Stimulated activated naive CD8-positive, alpha-beta T cell treated with anti-CD3 and anti-CD28 coated beads, Interleukin-15, Interleukin-2, amounts not matched to agents 100 ng/mL and 50 ng/mL, for 24 hours (primary cell): ENCODE data around the gene TMEM182.

ENCODE experiments used
- H3K27ac Mint-ChIP-seq: one replicate; pipeline ENCODE4 v1.8.0; 2021; ENCODE audit warnings: mild to moderate bottlenecking, mixed read lengths
- H3K27me3 Mint-ChIP-seq: one replicate; pipeline ENCODE4 v1.8.0; 2021; ENCODE audit warnings: mixed read lengths
- H3K36me3 Mint-ChIP-seq: one replicate; pipeline ENCODE4 v1.8.0; 2021; ENCODE audit warnings: low read depth, mixed read lengths
- H3K4me1 Mint-ChIP-seq: one replicate; pipeline ENCODE4 v1.8.0; 2021; ENCODE audit warnings: low read depth, mixed read lengths
- H3K4me3 Mint-ChIP-seq: one replicate; pipeline ENCODE4 v1.8.0; 2021; ENCODE audit warnings: mild to moderate bottlenecking, mixed read lengths
- H3K9me3 Mint-ChIP-seq: one replicate; pipeline ENCODE4 v1.8.0; 2021; ENCODE audit warnings: mixed read lengths

TMEM182 gene

DNA sequence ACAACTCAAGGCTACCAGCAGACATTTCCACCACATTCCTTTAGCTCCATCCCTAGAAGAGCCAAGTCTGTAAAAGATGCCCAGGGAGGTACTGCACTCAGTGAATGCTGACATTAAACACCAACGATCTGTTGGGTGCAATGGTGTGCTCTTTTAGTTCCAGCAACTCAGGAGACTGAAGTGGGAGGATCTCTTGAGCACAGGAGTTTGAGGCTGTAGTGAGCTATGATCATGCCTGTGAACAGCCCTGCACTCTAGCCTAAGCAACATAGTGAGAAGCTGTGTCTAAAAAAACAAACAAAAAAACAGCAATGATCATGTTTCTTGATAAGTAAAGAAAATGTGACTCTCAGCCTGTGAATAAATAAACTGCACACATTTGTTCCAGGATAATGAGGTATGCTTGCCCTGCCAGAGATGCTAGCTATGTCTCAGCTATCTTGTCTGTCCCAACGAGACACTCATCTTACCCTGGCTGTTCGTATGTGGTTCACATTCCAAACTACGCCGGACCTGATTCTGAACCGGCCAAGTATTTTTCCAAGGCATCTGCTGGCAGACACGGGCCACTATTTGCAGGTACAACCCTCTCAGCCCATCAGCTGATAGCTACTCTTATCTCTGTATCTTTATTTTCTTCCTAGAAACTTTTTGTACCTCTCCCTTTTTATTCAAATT is 21.8 kb downstream of the TMEM182 start:
- Mint-ChIP-seq H3K4me3 (no peak overlapping the region), H3K9me3 (no peaks in the 10 kb centered on the region), H3K4me1 (peaks cover 8% of the 10 kb centered on the region), H3K27ac (no peak overlapping the region), H3K27me3 (no peaks in the 10 kb centered on the region), H3K36me3 (peaks cover 33% of the 10 kb centered on the region)

DNA sequence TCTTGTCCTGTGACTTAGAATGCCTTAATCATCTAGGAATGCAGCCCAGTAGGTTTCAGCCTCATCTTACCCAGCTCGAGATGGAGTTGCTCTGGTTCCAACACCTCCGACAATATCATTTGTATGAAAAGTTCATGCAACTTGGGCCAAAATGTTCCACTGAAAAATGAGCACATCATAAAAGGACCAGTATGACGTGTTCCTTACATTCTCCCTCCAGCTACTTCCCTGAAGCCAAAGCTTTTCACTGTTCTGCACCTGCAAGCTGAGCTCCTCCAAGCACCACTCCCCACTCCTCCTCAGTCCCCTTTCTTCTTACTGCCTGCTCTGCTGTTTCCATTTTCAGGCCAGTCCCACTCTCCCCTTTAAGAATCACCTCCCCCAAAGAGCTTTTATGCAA is 23.1 kb downstream of the TMEM182 start:
- Mint-ChIP-seq H3K27ac (no peak overlapping the region), H3K27me3 (no peaks in the 10 kb centered on the region), H3K4me1 (peaks cover 8% of the 10 kb centered on the region), H3K4me3 (no peak overlapping the region), H3K36me3 (peaks cover 33% of the 10 kb centered on the region), H3K9me3 (no peaks in the 10 kb centered on the region)

DNA sequence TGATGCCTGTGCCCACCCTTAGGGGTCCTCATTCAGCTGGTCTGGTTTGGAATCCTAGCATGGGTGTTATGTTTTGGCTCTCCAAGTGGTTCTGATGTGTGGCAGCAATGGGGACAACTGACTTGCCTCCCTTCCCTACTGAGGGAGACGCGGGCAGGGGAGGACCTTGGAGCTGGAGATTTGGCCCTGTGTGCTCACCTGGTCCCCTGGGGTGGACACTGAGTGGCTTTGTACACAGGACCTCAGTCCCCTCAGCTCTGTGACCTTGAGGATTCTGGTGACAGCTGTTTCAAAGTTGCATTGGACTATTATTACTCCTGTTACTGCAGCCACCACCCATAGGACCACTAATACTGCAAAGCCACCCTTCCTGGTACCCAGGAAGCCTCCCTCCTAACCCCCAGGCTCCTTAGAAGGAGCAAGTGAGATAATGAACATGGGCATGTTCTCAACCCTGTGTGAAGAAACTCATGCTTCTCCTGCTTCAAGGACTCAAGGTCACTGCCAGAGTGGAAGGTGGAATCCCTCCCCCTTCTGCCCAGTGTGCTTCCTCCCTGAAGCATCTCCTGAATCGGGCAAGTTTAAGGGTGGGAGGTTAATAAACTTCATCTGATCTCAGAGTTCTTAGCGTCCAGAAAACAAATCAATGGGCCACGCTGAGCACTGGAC is 26.5 kb downstream of the TMEM182 start:
- no peak overlapping the region for H3K4me3 Mint-ChIP-seq
- no peak overlapping the region for H3K27ac Mint-ChIP-seq
- no peaks in the 10 kb centered on the region for H3K27me3 Mint-ChIP-seq
- peaks cover 29% of the 10 kb centered on the region for H3K36me3 Mint-ChIP-seq
- no peaks in the 10 kb centered on the region for H3K9me3 Mint-ChIP-seq
- no peaks in the 10 kb centered on the region for H3K4me1 Mint-ChIP-seq

DNA sequence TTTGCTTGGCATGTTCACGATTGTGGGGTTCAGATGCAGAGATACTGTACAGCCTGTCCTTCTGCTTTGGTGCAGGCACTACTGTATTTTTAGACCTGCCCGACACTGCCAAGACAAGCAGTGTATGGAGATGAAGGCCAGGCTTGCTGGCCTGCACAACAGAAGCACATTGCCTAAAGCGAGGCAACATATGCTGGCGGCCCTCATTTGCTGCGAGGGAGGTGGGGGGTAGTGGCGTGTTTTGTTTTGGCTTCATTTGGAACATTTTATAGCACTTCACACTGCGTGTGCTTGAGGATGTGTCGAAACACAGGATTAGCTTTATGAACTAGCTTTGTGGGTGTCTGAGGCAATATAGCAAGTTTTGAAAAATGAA is 27.0 kb downstream of the TMEM182 start:
- no peaks in the 10 kb centered on the region for H3K27me3 Mint-ChIP-seq
- H3K4me3 Mint-ChIP-seq: no peak overlapping the region
- no peaks in the 10 kb centered on the region for H3K9me3 Mint-ChIP-seq
- no peak overlapping the region for H3K27ac Mint-ChIP-seq
- H3K36me3 Mint-ChIP-seq: peaks cover 29% of the 10 kb centered on the region
- no peaks in the 10 kb centered on the region for H3K4me1 Mint-ChIP-seq

- Mint-ChIP-seq H3K4me3 (no peak overlapping the region), H3K27ac (no peak overlapping the region), H3K36me3 (peaks cover 28% of the 10 kb centered on the region), H3K27me3 (no peaks in the 10 kb centered on the region), H3K9me3 (no peaks in the 10 kb centered on the region), H3K4me1 (no peaks in the 10 kb centered on the region)
These were observed 27.7 kb downstream of the TMEM182 start for GRCh38 chr2:102789349-102790090.

DNA sequence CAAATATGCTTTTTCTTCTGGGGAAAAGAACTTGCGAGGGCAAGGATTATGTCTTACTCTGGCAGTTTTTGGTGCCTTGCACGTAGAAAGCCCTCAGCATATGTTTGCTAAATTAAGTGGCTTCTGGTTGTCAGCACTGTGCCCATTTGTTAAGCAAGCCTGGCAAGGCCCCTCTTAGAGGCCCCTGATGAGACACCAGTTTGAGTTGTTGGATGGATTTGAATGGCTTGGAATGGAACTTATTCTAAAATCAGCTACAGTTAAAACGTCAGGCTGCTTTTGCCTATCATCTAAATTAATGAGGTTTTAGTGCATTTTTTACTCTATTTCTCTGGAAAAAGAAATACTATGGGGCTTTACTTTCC is 28.2 kb downstream of the TMEM182 start:
- Mint-ChIP-seq H3K4me1 (no peaks in the 10 kb centered on the region), H3K36me3 (peaks cover 25% of the 10 kb centered on the region), H3K27me3 (no peaks in the 10 kb centered on the region), H3K27ac (no peak overlapping the region), H3K4me3 (no peak overlapping the region), H3K9me3 (no peaks in the 10 kb centered on the region)

DNA sequence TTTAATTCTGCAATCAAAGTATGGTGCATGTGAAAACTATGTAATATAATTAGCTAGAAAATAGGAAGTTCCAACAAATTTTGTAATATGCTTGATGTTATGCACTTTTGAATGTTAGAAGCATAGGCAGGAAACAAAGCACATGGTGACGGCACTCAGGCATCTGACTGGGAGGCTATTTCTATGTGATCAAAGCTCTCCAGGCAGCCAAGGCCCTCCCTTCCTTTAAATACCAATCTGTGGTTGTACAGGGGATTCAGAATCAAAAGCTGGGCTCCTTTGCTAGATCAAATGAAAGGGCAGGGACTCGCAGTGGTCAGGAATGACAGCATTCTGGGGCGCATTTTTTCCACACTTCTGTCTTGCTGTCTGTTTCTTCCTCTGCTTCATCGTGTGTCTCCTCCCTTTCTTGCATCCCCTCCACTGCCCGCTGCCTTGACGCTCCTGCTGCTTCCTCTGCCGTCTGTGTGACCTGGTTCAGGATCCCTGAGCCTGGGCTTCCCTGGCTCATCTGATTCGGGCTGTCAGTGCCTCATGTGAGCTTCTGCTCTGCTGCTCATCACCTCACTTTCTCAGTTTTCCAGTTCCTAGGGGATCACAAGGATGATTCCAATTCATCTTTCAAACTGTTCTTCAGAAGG is 30.9 kb downstream of the TMEM182 start:
- Mint-ChIP-seq H3K36me3 (peaks cover 26% of the 10 kb centered on the region), H3K4me1 (no peaks in the 10 kb centered on the region), H3K9me3 (peaks cover 5% of the 10 kb centered on the region), H3K4me3 (no peak overlapping the region), H3K27me3 (no peaks in the 10 kb centered on the region), H3K27ac (no peak overlapping the region)

DNA sequence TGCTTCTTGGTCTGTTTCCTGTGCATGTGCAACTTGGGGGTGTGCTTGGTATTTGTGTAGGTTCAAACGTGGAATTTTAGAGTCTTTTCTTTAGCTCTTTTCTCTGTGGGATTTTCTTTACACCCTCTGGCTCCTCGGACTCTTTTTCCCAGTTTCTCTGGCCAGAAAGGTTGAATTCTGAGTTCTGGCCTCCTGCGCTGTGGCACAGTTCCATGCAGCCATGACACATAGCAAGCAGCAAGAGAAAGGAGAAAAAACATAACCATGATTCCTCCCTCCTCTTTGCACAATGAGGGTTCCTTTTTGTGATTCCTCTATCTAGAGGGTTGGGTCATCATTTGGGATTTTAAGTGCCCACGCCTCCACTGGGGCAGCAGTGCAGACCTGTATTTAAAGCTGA is 33.8 kb downstream of the TMEM182 start:
- Mint-ChIP-seq H3K4me1 (peaks cover 6% of the 10 kb centered on the region), H3K27ac (no peak overlapping the region), H3K9me3 (peaks cover 29% of the 10 kb centered on the region), H3K4me3 (no peak overlapping the region), H3K27me3 (no peaks in the 10 kb centered on the region), H3K36me3 (peaks cover 50% of the 10 kb centered on the region)

DNA sequence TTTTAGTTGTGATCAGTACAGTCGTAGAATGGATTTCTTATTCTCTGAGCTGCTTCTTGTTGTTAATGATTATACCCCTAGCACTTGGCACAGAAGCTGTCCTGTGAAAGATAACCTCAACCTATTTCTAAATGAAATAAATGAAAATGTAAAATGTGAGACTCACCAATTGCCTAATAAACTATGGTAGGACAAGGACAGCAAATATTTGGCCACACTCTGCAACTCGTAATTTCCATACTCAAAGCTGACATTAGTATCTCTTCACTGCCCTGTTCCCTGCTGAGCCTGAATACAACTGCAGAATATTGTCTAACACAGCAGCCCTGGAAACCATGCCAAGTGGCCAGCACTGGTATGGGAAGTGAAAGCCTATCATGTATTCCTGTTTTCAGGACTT is 34.5 kb downstream of the TMEM182 start:
- Mint-ChIP-seq H3K4me3 (no peak overlapping the region), H3K27ac (no peak overlapping the region), H3K4me1 (peaks cover 6% of the 10 kb centered on the region), H3K27me3 (no peaks in the 10 kb centered on the region), H3K36me3 (peaks cover 57% of the 10 kb centered on the region), H3K9me3 (peaks cover 35% of the 10 kb centered on the region)

DNA sequence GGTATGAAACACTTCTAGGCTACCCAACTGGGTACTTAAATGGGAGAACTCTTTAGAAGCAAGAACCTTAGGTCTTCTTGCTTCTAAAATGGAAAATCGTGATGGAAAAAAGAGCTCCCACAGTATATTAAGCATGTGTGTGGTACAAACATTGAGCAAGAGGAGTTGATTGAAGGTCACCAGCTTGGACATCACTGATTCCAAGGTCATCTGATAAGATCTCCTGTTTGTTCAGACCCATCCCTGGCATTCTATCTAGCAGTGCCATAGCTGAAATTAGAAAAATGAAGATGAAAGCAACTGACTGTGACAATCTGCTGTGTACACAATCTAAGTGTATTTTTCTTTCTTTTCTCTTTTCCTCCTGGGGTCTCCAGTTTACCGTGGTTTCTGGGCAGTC is 35.7 kb downstream of the TMEM182 start:
- H3K27me3 Mint-ChIP-seq: no peaks in the 10 kb centered on the region
- H3K36me3 Mint-ChIP-seq: peaks cover 69% of the 10 kb centered on the region
- H3K9me3 Mint-ChIP-seq: peaks cover 45% of the 10 kb centered on the region

GRCh38 chr2:102798181-102798580 is 36.4 kb downstream of the TMEM182 start:
- H3K9me3 Mint-ChIP-seq: peaks cover 49% of the 10 kb centered on the region
- H3K4me1 Mint-ChIP-seq: peaks cover 15% of the 10 kb centered on the region
- H3K27me3 Mint-ChIP-seq: no peaks in the 10 kb centered on the region
- H3K27ac Mint-ChIP-seq: no peak overlapping the region
- H3K4me3 Mint-ChIP-seq: no peak overlapping the region
- H3K36me3 Mint-ChIP-seq: peaks cover 74% of the 10 kb centered on the region

More for the DNA sequence above, 35.7 kb downstream of the TMEM182 start:
- Mint-ChIP-seq H3K4me3 (no peak overlapping the region), H3K27ac (no peak overlapping the region), H3K4me1 (peaks cover 8% of the 10 kb centered on the region)

DNA sequence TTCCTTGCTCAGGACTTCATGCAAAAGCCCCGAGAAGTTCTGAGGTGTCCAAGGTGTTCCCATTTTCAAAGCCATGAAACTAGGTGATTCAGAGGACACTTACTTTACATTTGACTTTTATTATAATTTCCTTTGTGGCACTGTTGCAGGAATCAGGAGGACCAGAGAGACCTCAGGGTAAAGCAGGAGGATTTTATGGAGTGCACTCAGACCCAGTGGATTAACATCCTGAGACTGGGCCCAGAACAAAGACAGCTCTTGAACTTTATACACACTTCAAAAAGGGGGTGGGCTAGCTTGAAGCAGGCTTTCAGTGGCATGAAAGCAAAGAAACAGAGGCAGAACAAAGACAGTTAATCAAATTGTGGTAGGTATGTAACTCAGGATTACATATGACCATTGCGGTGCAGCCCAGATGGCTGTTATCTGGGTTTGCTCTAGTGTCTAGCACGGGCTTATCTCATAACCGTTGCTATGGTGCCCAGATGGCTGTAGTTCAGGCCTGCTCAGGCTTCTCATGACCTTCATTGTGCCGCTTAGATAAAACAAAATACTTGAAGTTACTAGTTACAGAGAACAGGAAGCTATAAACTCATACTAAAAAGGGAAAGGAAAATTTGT is 39.4 kb downstream of the TMEM182 start:
- Mint-ChIP-seq H3K4me1 (peaks cover 21% of the 10 kb centered on the region), H3K9me3 (peaks cover 49% of the 10 kb centered on the region), H3K4me3 (no peak overlapping the region), H3K36me3 (peaks cover 69% of the 10 kb centered on the region), H3K27me3 (no peaks in the 10 kb centered on the region), H3K27ac (no peak overlapping the region)

DNA sequence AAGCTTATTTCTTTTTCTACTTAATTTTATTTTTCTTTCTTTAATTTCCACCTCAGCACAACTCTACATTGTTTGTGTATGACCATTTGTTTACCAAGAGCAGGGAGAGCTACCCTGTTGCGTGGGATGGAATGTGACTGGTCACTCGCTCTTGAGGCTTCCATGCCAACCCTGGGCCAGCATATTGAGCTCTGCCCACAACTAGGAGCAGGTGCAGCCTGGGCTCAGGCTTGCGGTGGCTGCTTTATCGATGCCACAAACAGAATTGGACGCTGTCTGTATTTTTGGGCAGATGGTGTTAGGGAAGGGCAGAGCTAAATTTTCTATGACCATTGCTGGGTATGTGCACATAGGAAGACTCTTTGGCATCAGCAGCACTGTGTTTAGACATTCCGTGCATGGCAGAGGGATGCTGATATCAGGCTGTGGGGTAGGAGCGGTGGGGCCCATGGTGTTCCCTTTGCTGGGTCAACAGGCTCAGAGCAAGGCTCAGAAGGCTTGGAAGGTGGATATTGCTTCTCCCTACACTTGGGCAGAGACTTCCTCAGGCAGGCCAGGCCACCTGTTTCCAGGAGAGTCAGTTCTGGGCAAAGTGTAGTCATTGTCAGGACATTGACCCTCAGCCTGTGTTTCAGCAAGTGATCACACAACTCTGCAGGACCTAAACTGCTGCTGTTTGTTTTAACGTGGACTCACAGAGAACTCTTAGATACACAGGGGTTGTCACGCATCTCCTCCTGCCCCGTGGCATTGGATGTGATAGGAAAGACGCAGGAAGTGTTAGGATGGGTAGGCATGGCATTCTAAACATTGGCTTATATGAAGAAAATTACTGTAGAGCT is 40.2 kb downstream of the TMEM182 start:
- Mint-ChIP-seq H3K27ac (no peak overlapping the region), H3K9me3 (peaks cover 49% of the 10 kb centered on the region), H3K36me3 (peaks cover 68% of the 10 kb centered on the region), H3K4me3 (no peak overlapping the region), H3K27me3 (no peaks in the 10 kb centered on the region), H3K4me1 (peaks cover 21% of the 10 kb centered on the region)
